WTC11 (cell line): Measurements from ENCODE around the gene RYR2. TPM values are rescaled to one million over a fixed set of nuclear protein-coding genes. Genes with fewer than 3 reads are reported as not detected.

Experiments
- ATAC-seq: fragments of 200-7000 bp; cut with Tn5 transposase; 2 replicates; pipeline ENCODE4 v1.10.0; 2021; ENCODE audit warnings: mild to moderate bottlenecking, moderate library complexity
- CTCF ChIA-PET: fragments of 300-600 bp; sonication (Branson Sonifier 250); formaldehyde crosslinking; loops from one replicate; lab custom pipeline; 2021; ENCODE audit warnings: antibody characterized with exemption; lab: Charles Lee
- POLR2A ChIA-PET: fragments of 350-600 bp; sonication (Branson Sonifier 250); formaldehyde crosslinking; loops from one replicate; lab custom pipeline; 2021; ENCODE audit warnings: antibody characterized with exemption; lab: Charles Lee
- DNase-seq: peaks from one replicate; pipeline ENCODE4 v3.0.0; 2021; ENCODE audit warnings: low spot score
- H3K27ac Mint-ChIP-seq: 2 replicates; pipeline ENCODE4 v1.8.0; 2021; ENCODE audit warnings: mixed read lengths
- H3K27me3 Mint-ChIP-seq: 2 replicates; pipeline ENCODE4 v1.8.0; 2021; ENCODE audit warnings: low read depth, mild to moderate bottlenecking, moderate library complexity, mixed read lengths
- H3K36me3 Mint-ChIP-seq: 2 replicates; pipeline ENCODE4 v1.8.0; 2021; ENCODE audit warnings: mixed read lengths
- H3K4me1 Mint-ChIP-seq: 2 replicates; pipeline ENCODE4 v1.8.0; 2022; ENCODE audit warnings: mixed read lengths
- H3K4me3 Mint-ChIP-seq: 2 replicates; pipeline ENCODE4 v1.8.0; 2021; ENCODE audit warnings: mild to moderate bottlenecking, moderate library complexity, mixed read lengths
- H3K9me3 Mint-ChIP-seq: 2 replicates; pipeline ENCODE4 v1.8.0; 2021; ENCODE audit warnings: mixed read lengths
- E2F4 ChIP-seq: sonication (generic); formaldehyde crosslinking; IDR thresholded peaks from 2 replicates; pipeline ENCODE4 v1.8.1; 2022; ENCODE audit warnings: low read depth, mild to moderate bottlenecking, moderate library complexity, missing genetic modification reagents, borderline replicate concordance
- JUN ChIP-seq: sonication (generic); formaldehyde crosslinking; IDR thresholded peaks from 2 replicates; pipeline ENCODE4 v1.8.0; 2023; ENCODE audit warnings: mild to moderate bottlenecking, missing genetic modification reagents
- NFATC4 ChIP-seq: fragments of 250-450 bp; sonication (Bioruptor Pico); IDR thresholded peaks from 2 replicates; pipeline ENCODE4 v1.9.0; 2021; ENCODE audit warnings: mild to moderate bottlenecking
- NFE2L1 ChIP-seq: sonication (generic); formaldehyde crosslinking; IDR thresholded peaks from 2 replicates; pipeline ENCODE4 v1.8.1; 2023; ENCODE audit warnings: missing genetic modification reagents
- PRRX2 ChIP-seq: fragments of 250-450 bp; sonication (Bioruptor Pico); IDR thresholded peaks from 2 replicates; pipeline ENCODE4 v1.8.0; 2021; ENCODE audit warnings: mild to moderate bottlenecking
- TEAD4 ChIP-seq: sonication (generic); formaldehyde crosslinking; IDR thresholded peaks from 2 replicates; pipeline ENCODE4 v1.8.0; 2022; ENCODE audit warnings: mild to moderate bottlenecking, missing genetic modification reagents
- ZBTB43 ChIP-seq: sonication (generic); formaldehyde crosslinking; IDR thresholded peaks from 2 replicates; pipeline ENCODE4 v1.8.1; 2023; ENCODE audit warnings: mild to moderate bottlenecking, missing genetic modification reagents
- total RNA-seq: library from RNA; stranded (reverse); gene quantifications from 3 replicates; pipeline ENCODE4 v1.2.3, GENCODE V29; 2021
- TF ChIP-seq, protein P1 (sequence below): sonication (generic); formaldehyde crosslinking; IDR thresholded peaks from 2 replicates; pipeline ENCODE4 v1.8.1; 2023; ENCODE audit warnings: mild to moderate bottlenecking, missing genetic modification reagents
- TF ChIP-seq, protein P2 (sequence below): sonication (generic); formaldehyde crosslinking; IDR thresholded peaks from 2 replicates; pipeline ENCODE4 v1.8.0; 2022; ENCODE audit warnings: missing genetic modification reagents
- TF ChIP-seq, protein P3 (sequence below): sonication (generic); formaldehyde crosslinking; IDR thresholded peaks from 2 replicates; pipeline ENCODE4 v1.8.1; 2023; ENCODE audit warnings: mild to moderate bottlenecking, missing genetic modification reagents, moderate library complexity
- TF ChIP-seq, protein P4 (sequence below): fragments of 250-450 bp; sonication (Bioruptor Pico); conservative IDR thresholded peaks from 2 replicates; pipeline ENCODE4 v1.9.0; 2021; ENCODE audit warnings: mild to moderate bottlenecking
- TF ChIP-seq, protein P5 (sequence below): sonication (generic); formaldehyde crosslinking; IDR thresholded peaks from 2 replicates; pipeline ENCODE4 v1.8.0; 2023; ENCODE audit warnings: mild to moderate bottlenecking, missing genetic modification reagents

RYR2 gene
- total RNA-seq, 1 experiment from 2014 or later, result 7.9 TPM

GRCh38 chr1:237712586-237713157 lies 670.7 kb downstream of the RYR2 start:
- ATAC-seq (no peak), DNase-seq (no peak)
- POLR2A ChIA-PET, result no interaction called here
- Mint-ChIP-seq H3K9me3 (no peaks in the 10 kb centered on the region), H3K36me3 (no peaks in the 10 kb centered on the region), H3K27me3 (no peaks in the 10 kb centered on the region), H3K4me1 (peaks cover 4% of the 10 kb centered on the region), H3K27ac (no peak overlapping the region), H3K4me3 (no peak overlapping the region)
- no peak for TF ChIP-seq TEAD4
- TF ChIP-seq ZBTB43 (CRISPR knock-in tag), result no peak
- no peak for TF ChIP-seq JUN
- TF ChIP-seq NFE2L1 (CRISPR knock-in tag), result no peak
- TF ChIP-seq, protein P1, sequence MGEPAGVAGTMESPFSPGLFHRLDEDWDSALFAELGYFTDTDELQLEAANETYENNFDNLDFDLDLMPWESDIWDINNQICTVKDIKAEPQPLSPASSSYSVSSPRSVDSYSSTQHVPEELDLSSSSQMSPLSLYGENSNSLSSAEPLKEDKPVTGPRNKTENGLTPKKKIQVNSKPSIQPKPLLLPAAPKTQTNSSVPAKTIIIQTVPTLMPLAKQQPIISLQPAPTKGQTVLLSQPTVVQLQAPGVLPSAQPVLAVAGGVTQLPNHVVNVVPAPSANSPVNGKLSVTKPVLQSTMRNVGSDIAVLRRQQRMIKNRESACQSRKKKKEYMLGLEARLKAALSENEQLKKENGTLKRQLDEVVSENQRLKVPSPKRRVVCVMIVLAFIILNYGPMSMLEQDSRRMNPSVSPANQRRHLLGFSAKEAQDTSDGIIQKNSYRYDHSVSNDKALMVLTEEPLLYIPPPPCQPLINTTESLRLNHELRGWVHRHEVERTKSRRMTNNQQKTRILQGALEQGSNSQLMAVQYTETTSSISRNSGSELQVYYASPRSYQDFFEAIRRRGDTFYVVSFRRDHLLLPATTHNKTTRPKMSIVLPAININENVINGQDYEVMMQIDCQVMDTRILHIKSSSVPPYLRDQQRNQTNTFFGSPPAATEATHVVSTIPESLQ, result no peak
- TF ChIP-seq, protein P2, sequence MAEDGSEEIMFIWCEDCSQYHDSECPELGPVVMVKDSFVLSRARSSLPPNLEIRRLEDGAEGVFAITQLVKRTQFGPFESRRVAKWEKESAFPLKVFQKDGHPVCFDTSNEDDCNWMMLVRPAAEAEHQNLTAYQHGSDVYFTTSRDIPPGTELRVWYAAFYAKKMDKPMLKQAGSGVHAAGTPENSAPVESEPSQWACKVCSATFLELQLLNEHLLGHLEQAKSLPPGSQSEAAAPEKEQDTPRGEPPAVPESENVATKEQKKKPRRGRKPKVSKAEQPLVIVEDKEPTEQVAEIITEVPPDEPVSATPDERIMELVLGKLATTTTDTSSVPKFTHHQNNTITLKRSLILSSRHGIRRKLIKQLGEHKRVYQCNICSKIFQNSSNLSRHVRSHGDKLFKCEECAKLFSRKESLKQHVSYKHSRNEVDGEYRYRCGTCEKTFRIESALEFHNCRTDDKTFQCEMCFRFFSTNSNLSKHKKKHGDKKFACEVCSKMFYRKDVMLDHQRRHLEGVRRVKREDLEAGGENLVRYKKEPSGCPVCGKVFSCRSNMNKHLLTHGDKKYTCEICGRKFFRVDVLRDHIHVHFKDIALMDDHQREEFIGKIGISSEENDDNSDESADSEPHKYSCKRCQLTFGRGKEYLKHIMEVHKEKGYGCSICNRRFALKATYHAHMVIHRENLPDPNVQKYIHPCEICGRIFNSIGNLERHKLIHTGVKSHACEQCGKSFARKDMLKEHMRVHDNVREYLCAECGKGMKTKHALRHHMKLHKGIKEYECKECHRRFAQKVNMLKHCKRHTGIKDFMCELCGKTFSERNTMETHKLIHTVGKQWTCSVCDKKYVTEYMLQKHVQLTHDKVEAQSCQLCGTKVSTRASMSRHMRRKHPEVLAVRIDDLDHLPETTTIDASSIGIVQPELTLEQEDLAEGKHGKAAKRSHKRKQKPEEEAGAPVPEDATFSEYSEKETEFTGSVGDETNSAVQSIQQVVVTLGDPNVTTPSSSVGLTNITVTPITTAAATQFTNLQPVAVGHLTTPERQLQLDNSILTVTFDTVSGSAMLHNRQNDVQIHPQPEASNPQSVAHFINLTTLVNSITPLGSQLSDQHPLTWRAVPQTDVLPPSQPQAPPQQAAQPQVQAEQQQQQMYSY (CRISPR knock-in tag), result no peak
- TF ChIP-seq E2F4 (CRISPR knock-in tag), result no peak
- TF ChIP-seq, protein P3, sequence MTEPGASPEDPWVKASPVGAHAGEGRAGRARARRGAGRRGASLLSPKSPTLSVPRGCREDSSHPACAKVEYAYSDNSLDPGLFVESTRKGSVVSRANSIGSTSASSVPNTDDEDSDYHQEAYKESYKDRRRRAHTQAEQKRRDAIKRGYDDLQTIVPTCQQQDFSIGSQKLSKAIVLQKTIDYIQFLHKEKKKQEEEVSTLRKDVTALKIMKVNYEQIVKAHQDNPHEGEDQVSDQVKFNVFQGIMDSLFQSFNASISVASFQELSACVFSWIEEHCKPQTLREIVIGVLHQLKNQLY (CRISPR knock-in tag), result no peak
- TF ChIP-seq, protein P4, sequence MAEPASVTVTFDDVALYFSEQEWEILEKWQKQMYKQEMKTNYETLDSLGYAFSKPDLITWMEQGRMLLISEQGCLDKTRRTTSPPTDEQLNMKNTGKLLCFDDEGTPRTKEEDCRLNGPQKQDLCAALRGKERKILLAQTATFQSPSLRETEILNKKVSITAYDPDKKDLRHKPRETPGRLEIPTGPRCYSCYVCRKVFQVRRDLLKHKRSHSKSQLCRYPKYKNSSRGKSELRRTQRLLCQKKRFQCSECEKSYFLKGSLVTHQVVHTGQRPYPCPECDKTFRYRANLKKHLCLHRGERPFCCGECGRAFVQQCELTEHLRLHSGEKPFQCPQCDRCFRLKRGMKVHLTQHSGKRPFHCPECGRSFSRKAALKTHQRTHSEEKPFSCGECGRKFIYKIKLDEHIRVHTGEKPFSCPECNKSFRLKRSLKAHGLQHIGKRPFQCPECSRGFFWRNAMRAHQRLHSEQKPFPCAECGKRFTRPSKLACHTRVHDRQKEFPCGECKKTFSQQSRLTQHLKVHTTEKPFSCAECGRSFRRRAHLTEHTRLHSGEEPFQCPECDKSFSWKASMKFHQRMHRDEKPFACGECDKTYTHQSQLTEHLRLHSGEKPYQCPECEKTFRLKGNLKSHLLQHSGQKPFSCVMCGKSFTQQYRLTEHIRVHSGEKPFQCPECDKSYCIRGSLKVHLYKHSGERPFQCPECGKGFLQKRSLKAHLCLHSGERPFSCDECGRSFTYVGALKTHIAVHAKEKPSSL (CRISPR knock-in tag), result no peak
- TF ChIP-seq PRRX2 (CRISPR knock-in tag), result no peak
- CTCF ChIA-PET, result interaction anchor here (1.7 kb wide), 1 partner anchor 87 kb away, joined by 5 read pairs; no protein-coding TSS in a partner anchor

- no peak overlapping the region for H3K27ac Mint-ChIP-seq
- H3K4me3 Mint-ChIP-seq, result no peak overlapping the region
- DNase-seq (no peak), ATAC-seq (no peak)
- H3K4me1 Mint-ChIP-seq, result peaks cover 4% of the 10 kb centered on the region
- no peaks in the 10 kb centered on the region for H3K36me3 Mint-ChIP-seq
- CTCF ChIA-PET, result no interaction called here
- POLR2A ChIA-PET, result interaction anchor here (0.6 kb wide), 1 partner anchor 1397 kb away, joined by 3 read pairs; no protein-coding TSS in a partner anchor
- H3K27me3 Mint-ChIP-seq, result no peaks in the 10 kb centered on the region
- no peaks in the 10 kb centered on the region for H3K9me3 Mint-ChIP-seq
- TF ChIP-seq, protein P2 (CRISPR knock-in tag), result no peak
- TF ChIP-seq, protein P5, sequence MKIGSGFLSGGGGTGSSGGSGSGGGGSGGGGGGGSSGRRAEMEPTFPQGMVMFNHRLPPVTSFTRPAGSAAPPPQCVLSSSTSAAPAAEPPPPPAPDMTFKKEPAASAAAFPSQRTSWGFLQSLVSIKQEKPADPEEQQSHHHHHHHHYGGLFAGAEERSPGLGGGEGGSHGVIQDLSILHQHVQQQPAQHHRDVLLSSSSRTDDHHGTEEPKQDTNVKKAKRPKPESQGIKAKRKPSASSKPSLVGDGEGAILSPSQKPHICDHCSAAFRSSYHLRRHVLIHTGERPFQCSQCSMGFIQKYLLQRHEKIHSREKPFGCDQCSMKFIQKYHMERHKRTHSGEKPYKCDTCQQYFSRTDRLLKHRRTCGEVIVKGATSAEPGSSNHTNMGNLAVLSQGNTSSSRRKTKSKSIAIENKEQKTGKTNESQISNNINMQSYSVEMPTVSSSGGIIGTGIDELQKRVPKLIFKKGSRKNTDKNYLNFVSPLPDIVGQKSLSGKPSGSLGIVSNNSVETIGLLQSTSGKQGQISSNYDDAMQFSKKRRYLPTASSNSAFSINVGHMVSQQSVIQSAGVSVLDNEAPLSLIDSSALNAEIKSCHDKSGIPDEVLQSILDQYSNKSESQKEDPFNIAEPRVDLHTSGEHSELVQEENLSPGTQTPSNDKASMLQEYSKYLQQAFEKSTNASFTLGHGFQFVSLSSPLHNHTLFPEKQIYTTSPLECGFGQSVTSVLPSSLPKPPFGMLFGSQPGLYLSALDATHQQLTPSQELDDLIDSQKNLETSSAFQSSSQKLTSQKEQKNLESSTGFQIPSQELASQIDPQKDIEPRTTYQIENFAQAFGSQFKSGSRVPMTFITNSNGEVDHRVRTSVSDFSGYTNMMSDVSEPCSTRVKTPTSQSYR (CRISPR knock-in tag), result no peak
- TF ChIP-seq NFATC4, result no peak
These were observed 671.9 kb downstream of the RYR2 start for GRCh38 chr1:237713916-237714315.
